Lower lobe of right lung (tissue), 2 donors: ENCODE data around the gene CSNK1G3. TPM values are rescaled to one million over a fixed set of nuclear protein-coding genes. Genes with fewer than 3 reads are reported as not detected.

Source experiments
- ATAC-seq, 2 donors: fragments of 200-7000 bp; cut with Tn5 transposase; one replicate each; pipeline ENCODE4 v1.9.1; 2020 to 2022; ENCODE audit warnings: mild to moderate bottlenecking in 2 of 2, moderate library complexity in 2 of 2
- DNase-seq: peaks from one replicate; pipeline ENCODE4 v3.0.0-alpha.2; 2020
- H3K27ac ChIP-seq: fragments of 200-600 bp; one replicate; pipeline ENCODE4 v1.8.0; 2022
- H3K27me3 ChIP-seq: fragments of 200-600 bp; one replicate; pipeline ENCODE4 v1.8.0; 2022; ENCODE audit warnings: low read depth
- H3K36me3 ChIP-seq: fragments of 200-600 bp; one replicate; pipeline ENCODE4 v1.8.0; 2022; ENCODE audit warnings: mild to moderate bottlenecking
- H3K4me1 ChIP-seq: fragments of 200-600 bp; one replicate; pipeline ENCODE4 v1.8.0; 2022
- H3K4me3 ChIP-seq: fragments of 200-600 bp; one replicate; pipeline ENCODE4 v1.8.0; 2022; ENCODE audit warnings: mild to moderate bottlenecking
- H3K9me3 ChIP-seq: fragments of 200-600 bp; one replicate; pipeline ENCODE4 v1.8.0; 2022
- CTCF ChIP-seq: fragments of 200-600 bp; IDR thresholded peaks from one replicate; pipeline ENCODE4 v1.8.0; 2022; ENCODE audit warnings: antibody characterized with exemption, mild to moderate bottlenecking
- intact Hi-C: fragments of 100-400 bp; cut with DNase I; formaldehyde crosslinking; loops from one replicate; pipeline ENCODE4 v1.11.0; 2022
- total RNA-seq: library from RNA; stranded (reverse); fragmentation: NEBNext Ultra II Directional; extraction: Animal tissue kit (Norgen Biotek cat#: 25700); gene quantifications from one replicate; pipeline ENCODE4 v1.2.1, GENCODE V29; 2021
- donor health status: DM: no; HTN: yes; CAD: no; lungs with severe emphysema.

Gene CSNK1G3
- total RNA-seq, 1 donor from 2014 or later: 35.2 TPM

GRCh38 chr5:123537256-123537655, 25.3 kb downstream of the CSNK1G3 start:
- no peaks in the 10 kb centered on the region for H3K27me3 ChIP-seq
- no peak overlapping the region for H3K27ac ChIP-seq
- TF ChIP-seq CTCF: no peak
- H3K36me3 ChIP-seq: no peaks in the 10 kb centered on the region
- H3K4me1 ChIP-seq: no peaks in the 10 kb centered on the region
- ATAC-seq (no peak), DNase-seq (no peak)
- no peak overlapping the region for H3K4me3 ChIP-seq
- intact Hi-C loops: no loop called here
- H3K9me3 ChIP-seq: no peaks in the 10 kb centered on the region

DNA sequence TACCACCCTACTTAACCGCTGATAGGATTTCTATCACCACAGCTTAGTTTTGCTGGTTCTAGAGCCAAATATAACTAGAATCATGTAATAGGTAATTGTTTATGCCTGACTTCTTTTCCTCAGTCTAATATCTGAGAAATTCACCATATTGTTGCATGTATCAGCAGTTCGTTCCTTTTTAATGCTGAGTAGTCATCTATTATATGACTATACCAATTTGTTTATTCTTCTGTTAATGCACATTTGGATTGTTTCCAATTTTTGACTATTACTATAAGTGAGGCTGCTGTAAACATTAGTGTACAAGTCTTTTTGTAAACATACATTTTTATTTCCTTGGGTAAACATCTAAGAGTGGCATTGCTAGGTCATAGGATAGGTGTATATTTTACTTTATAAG, 25.9 kb downstream of the CSNK1G3 start:
- Histone ChIP-seq H3K27me3 (no peaks in the 10 kb centered on the region), H3K36me3 (no peaks in the 10 kb centered on the region), H3K9me3 (no peaks in the 10 kb centered on the region), H3K4me3 (no peak overlapping the region), H3K4me1 (peaks cover under 1% of the 10 kb centered on the region), H3K27ac (no peak overlapping the region)
- DNase-seq (no peak), ATAC-seq (no peak)
- TF ChIP-seq CTCF: no peak
- intact Hi-C loops: no loop called here

GRCh38 chr5:123538670-123539459, 26.9 kb downstream of the CSNK1G3 start:
- Histone ChIP-seq H3K4me3 (no peak overlapping the region), H3K4me1 (peaks cover 10% of the 10 kb centered on the region), H3K36me3 (no peaks in the 10 kb centered on the region), H3K27me3 (no peaks in the 10 kb centered on the region), H3K9me3 (no peaks in the 10 kb centered on the region), H3K27ac (no peak overlapping the region)
- intact Hi-C loops: no loop called here
- ATAC-seq: no peak
- TF ChIP-seq CTCF: no peak
- no peak for DNase-seq

DNA sequence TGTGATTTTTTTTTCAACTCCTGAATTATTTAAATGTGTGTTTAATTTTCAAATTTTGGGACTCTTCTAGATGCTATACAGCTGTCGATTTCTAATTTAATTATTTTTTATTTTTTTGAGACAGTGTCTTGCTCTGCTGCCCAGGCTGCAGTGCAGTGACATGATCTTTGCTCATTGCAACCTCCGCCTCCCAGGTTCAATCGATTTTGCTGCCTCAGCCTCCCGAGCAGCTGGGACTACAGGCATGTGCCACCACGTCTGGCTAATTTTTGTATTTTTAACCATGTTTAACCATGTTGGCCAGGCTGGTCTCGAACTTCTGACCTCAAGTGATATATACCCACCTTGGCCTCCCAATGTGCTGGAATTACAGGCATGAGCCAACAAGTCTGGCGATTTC, 28.6 kb downstream of the CSNK1G3 start:
- Histone ChIP-seq H3K36me3 (no peaks in the 10 kb centered on the region), H3K4me3 (no peak overlapping the region), H3K4me1 (peaks cover 11% of the 10 kb centered on the region), H3K27ac (no peak overlapping the region), H3K9me3 (no peaks in the 10 kb centered on the region), H3K27me3 (no peaks in the 10 kb centered on the region)
- no peak for ATAC-seq
- TF ChIP-seq CTCF: no peak
- intact Hi-C loops: no loop called here
- DNase-seq: no peak

- Histone ChIP-seq H3K27ac (no peak overlapping the region), H3K4me1 (peaks cover 11% of the 10 kb centered on the region), H3K4me3 (no peak overlapping the region), H3K9me3 (no peaks in the 10 kb centered on the region), H3K27me3 (no peaks in the 10 kb centered on the region), H3K36me3 (no peaks in the 10 kb centered on the region)
- ATAC-seq (no peak), DNase-seq (no peak)
- TF ChIP-seq CTCF: no peak
- intact Hi-C loops: no loop called here
Measured at GRCh38 chr5:123543438-123543837, 31.5 kb downstream of the CSNK1G3 start.
